Peyer's patch (tissue), 4 donors: ENCODE measurements around the gene AHDC1.

Source experiments
- CTCF ChIP-seq, 6 experiments: fragments of 450-650 bp in 4 of 6; fragments of 200-600 bp in 2 of 6; sonication (generic) in 1 of 6; IDR thresholded peaks; one replicate each; pipeline ENCODE4 v1.5.1; 2017 to 2019; ENCODE audit warnings: antibody characterized with exemption in 6 of 6, mild to moderate bottlenecking in 3 of 6, moderate library complexity in 1 of 6
- POLR2A ChIP-seq, 2 donors: fragments of 450-650 bp; IDR thresholded peaks; one replicate each; pipeline ENCODE4 v1.5.1; 2017; ENCODE audit warnings: antibody characterized with exemption in 2 of 2, mild to moderate bottlenecking in 2 of 2, moderate library complexity in 2 of 2

- TF ChIP-seq POLR2A (IDR thresholded peaks at IDR 0.05), result no peak
- no peak for TF ChIP-seq CTCF (IDR thresholded peaks at IDR 0.05)
These were observed 44.8 kb upstream of the AHDC1 start for GRCh38 chr1:27648602-27649305.
